Spinal cord (tissue), 10 donors: Measurements from ENCODE around the gene WDR88. TPM values are rescaled to one million over a fixed set of nuclear protein-coding genes. Genes with fewer than 3 reads are reported as not detected.
A peak's percentile ranks its signal among the peaks of the same experiment; 100 is the strongest.

Source experiments
- DNase-seq, 6 donors: peaks; one replicate each; pipeline versions ENCODE4 v3.0.0 to v3.0.0-alpha.2; 2013 to 2015; ENCODE audit warnings: low spot score in 6 of 6, low read depth in 4 of 6
- H3K27ac ChIP-seq: one replicate; pipeline ENCODE4 v1.5.1; 2013; ENCODE audit warnings: low read depth, low read length, control low read depth
- H3K27me3 ChIP-seq: one replicate; pipeline ENCODE4 v1.6.1; 2013; ENCODE audit warnings: low read length; ENCODE audit not compliant: control insufficient read depth, insufficient read depth
- H3K36me3 ChIP-seq: one replicate; pipeline ENCODE4 v1.6.1; 2013; ENCODE audit warnings: low read length; ENCODE audit not compliant: control insufficient read depth, insufficient read depth
- H3K4me1 ChIP-seq: one replicate; pipeline ENCODE4 v1.6.1; 2013; ENCODE audit warnings: low read length; ENCODE audit not compliant: control insufficient read depth, insufficient read depth
- H3K4me3 ChIP-seq: one replicate; pipeline ENCODE4 v1.5.1; 2013; ENCODE audit warnings: low read depth, low read length, control low read depth
- H3K9me3 ChIP-seq: one replicate; pipeline ENCODE4 v1.6.1; 2013; ENCODE audit warnings: low read length; ENCODE audit not compliant: control insufficient read depth, insufficient read depth
- WGBS: methylation state at CpG from one replicate; pipeline ENCODE4 v1.1.5; 2013; ENCODE audit warnings: missing lambda C conversion rate; ENCODE audit not compliant: insufficient coverage; 5-methylcytosine and 5-hydroxymethylcytosine counted together
- polyA plus RNA-seq, 2 donors: library from polyadenylated mRNA; unstranded; fragments of 120-200 nt; gene quantifications; one replicate each; pipeline ENCODE4 v1.2.1, GENCODE V29; 2013; ENCODE audit not compliant: insufficient read length in 2 of 2
- total RNA-seq, 2 donors: library from RNA; depleted of rRNA in 1 of 2; stranded (reverse); fragments of 120-200 nt in 1 of 2; fragments of >200 nt in 1 of 2; gene quantifications; one replicate each; pipeline versions ENCODE4 v1.2.3 to v1.2.4, GENCODE V29; 2013 to 2014
- donor health status: healthy.

WDR88 gene
- total and polyA plus RNA-seq, 4 donors: 0.22 to 1.4 (median 1.0) TPM; not detected in 1

GRCh38 chr19:33193269-33193864 is 61.5 kb downstream of the WDR88 start:
- no peak overlapping the region for H3K27ac ChIP-seq
- peaks cover 23% of the 10 kb centered on the region for H3K36me3 ChIP-seq
- H3K27me3 ChIP-seq: no peaks in the 10 kb centered on the region
- 100% methylated on average over 1 of the region's 8 CpGs for WGBS
- H3K4me3 ChIP-seq: no peak overlapping the region
- no peaks in the 10 kb centered on the region for H3K9me3 ChIP-seq
- no peak for DNase-seq
- peaks cover 25% of the 10 kb centered on the region for H3K4me1 ChIP-seq

GRCh38 chr19:33193865-33194362 is 62.0 kb downstream of the WDR88 start, which contains the start of gene LRP3:
TSS of gene LRP3 (plus strand) at chr19:33194330. CDS start at chr19:33194786, 456 bp downstream.
- Histone ChIP-seq H3K27me3 (no peaks in the 10 kb centered on the region), H3K4me3 (peak within 1 kb of the TSS; percentile 54), H3K36me3 (peaks cover 29% of the 10 kb centered on the region), H3K4me1 (peaks cover 25% of the 10 kb centered on the region), H3K9me3 (no peaks in the 10 kb centered on the region), H3K27ac (no peak within 1 kb of the TSS)
- peak in 2 of 6 donors; percentile 87 to 89 for DNase-seq
- 2% methylated on average over 50 of the region's 50 CpGs for WGBS

DNA sequence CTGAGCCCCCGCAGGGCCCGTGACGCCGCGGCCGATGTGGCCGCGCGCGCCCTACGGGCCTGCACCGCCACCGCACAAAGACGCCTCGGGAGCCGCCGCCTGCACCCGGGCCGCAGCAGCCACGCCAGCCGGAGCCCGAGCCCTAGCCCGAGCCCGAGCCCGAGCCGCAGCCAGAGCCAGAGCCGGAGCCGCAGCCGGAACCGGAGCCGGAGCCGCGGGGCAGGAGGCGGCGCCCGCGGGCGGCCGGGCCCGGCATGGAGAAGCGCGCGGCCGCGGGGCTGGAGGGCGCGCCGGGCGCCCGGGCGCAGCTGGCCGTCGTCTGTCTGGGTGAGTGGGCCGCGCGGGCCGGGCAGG is 62.6 kb downstream of the WDR88 start:
- Histone ChIP-seq H3K9me3 (no peaks in the 10 kb centered on the region), H3K27ac (no peak overlapping the region), H3K4me1 (peaks cover 25% of the 10 kb centered on the region), H3K27me3 (no peaks in the 10 kb centered on the region), H3K4me3 (no peak overlapping the region), H3K36me3 (peaks cover 35% of the 10 kb centered on the region)
- peak in 2 of 6 donors; percentile 17 to 37 for DNase-seq
- 0% methylated on average over 57 of the region's 57 CpGs for WGBS

DNA sequence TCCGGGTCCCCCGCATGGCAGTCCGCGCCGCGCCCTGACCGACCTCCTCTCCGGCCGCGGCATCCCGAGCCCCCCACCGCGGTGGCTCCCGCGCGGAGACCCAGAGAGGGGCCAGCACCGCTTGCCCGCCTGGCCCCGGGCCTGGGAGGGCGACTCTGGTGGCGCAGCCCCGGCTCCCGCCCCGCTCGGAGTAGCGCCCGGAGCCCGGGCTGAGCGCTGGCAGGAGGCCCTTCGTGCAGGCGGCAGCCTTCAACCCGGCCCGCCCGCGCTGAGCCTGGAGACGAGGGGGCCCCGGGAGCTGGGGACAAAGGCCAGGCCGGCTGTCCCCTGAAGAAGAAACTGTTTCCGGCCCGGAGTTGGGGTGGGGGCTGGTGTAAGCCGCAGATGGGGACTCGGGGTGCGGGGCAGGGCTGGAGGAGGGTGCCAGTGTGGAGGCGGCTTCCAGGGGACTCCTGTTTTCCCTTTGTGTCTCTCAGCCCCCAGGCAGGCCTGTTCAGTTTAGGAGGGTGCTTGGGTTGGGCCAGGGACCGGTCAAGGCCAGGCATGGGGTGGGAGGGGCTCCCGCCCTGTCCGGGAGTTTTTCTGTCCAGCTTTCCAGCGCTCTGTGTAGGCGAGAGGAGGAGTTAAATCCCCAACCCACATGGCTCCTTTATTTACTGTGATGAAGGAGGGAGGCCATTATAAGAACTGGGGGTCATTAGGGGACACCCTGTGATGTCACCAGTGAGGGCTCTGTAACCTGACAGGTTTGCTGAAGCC is 63.2 kb downstream of the WDR88 start:
- under 1% methylated on average over 47 of the region's 49 CpGs for WGBS
- DNase-seq: peak in 2 of 6 donors; percentile 18 to 65

DNA sequence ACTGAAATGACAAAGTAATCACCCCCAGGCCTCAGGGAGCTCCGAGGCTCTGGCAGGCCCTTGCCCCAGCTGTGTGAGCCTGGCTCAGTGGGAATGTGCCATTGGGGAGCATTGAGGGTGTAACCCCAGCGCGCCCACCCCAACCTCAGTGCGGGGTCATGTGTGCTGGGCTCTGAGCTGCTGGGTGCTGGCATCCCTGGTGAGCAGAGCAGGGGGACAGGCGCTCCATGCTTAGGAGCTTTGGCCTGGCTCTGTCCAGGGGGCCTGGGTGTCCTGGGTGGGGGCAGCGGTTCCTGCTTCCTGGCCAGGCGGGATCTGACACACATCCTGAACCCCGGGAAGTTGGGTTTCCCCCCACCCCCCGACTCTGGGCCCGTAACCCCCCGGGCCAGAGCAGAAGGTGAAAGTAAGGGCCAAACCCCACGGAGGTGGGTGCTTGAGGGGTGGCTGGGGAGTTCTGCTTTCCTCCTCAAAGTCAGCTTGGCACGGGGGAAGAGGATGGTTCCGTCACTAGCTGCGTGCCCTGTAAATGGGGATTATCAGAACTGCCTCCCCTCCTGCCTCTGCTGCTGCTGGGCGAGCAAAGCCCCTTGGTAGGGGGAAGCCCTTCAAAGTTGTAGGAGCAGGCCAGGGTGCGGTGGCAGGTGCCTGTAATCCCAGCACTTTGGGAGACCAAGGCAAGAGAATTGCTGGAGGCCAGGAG is 63.9 kb downstream of the WDR88 start:
- DNase-seq: no peak
- Histone ChIP-seq H3K4me1 (peaks cover 25% of the 10 kb centered on the region), H3K4me3 (peak overlapping the region; percentile 54), H3K27ac (no peak overlapping the region), H3K27me3 (no peaks in the 10 kb centered on the region), H3K36me3 (peaks cover 48% of the 10 kb centered on the region), H3K9me3 (no peaks in the 10 kb centered on the region)
- 79% methylated on average over 11 of the region's 17 CpGs for WGBS

More for the DNA sequence above, 63.2 kb downstream of the WDR88 start:
- no peak overlapping the region for H3K27ac ChIP-seq
- H3K4me3 ChIP-seq: peak overlapping the region; percentile 54
- peaks cover 25% of the 10 kb centered on the region for H3K4me1 ChIP-seq
- H3K27me3 ChIP-seq: no peaks in the 10 kb centered on the region
- peaks cover 40% of the 10 kb centered on the region for H3K36me3 ChIP-seq
- H3K9me3 ChIP-seq: no peaks in the 10 kb centered on the region

- H3K36me3 ChIP-seq: peaks cover 56% of the 10 kb centered on the region
- peaks cover 27% of the 10 kb centered on the region for H3K4me1 ChIP-seq
- no peak for DNase-seq
- no peaks in the 10 kb centered on the region for H3K27me3 ChIP-seq
- no peaks in the 10 kb centered on the region for H3K9me3 ChIP-seq
- 94% methylated on average over 7 of the region's 10 CpGs for WGBS
- H3K4me3 ChIP-seq: no peak overlapping the region
- H3K27ac ChIP-seq: no peak overlapping the region
Measured at GRCh38 chr19:33196446-33197193, 64.7 kb downstream of the WDR88 start.

DNA sequence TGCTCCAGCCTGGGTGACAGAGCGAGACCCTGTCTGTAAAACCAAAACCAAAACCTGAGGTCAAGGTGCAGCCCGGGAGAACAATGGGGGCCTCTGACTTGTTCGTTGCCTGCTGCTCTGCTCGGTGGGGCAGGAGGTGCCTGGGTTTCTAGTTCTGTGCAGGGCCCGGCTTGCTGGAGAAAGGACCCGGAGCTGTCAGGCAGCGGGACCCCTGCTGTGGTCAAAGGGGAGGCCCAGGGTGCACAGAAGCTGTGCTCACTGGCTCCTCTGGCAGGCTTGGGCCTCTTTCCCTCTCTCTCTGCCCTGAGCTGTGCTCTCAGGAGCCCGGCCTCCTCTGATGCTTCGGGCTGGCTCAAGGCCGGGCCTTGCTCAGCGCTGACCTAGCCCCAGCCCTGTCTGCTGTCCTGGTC is 65.7 kb downstream of the WDR88 start:
- no peak overlapping the region for H3K4me3 ChIP-seq
- H3K36me3 ChIP-seq: peaks cover 66% of the 10 kb centered on the region
- H3K27me3 ChIP-seq: no peaks in the 10 kb centered on the region
- no peak for DNase-seq
- WGBS: 91% methylated on average over 11 of the region's 11 CpGs
- no peak overlapping the region for H3K27ac ChIP-seq
- no peaks in the 10 kb centered on the region for H3K9me3 ChIP-seq
- peaks cover 27% of the 10 kb centered on the region for H3K4me1 ChIP-seq

DNA sequence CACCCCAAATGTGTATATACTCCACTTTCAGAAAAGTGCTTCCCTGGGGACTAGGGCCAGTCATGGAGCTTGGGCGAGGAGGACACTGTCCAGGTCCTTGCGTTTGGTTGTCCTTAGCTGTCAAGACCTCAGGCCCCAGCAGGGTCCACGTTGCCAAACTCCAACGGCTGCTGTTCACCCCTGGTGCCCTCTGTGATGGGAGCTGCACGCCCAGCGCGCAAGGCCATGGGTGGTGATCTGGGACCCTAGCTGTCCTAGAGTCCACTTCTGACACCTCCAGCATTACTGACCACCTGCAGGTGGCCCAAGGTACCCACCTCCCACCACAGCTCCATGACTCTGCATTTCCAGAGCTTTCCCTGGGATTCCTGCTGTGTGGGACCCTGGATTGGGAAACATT is 66.3 kb downstream of the WDR88 start:
- Histone ChIP-seq H3K9me3 (no peaks in the 10 kb centered on the region), H3K4me3 (no peak overlapping the region), H3K4me1 (peaks cover 27% of the 10 kb centered on the region), H3K27ac (no peak overlapping the region), H3K36me3 (peaks cover 71% of the 10 kb centered on the region), H3K27me3 (no peaks in the 10 kb centered on the region)
- 87% methylated on average over 7 of the region's 7 CpGs for WGBS
- DNase-seq: no peak
